ENCODE results near the gene FNIP2. TPM values are rescaled to one million over a fixed set of nuclear protein-coding genes. Genes with fewer than 3 reads are reported as not detected.

The FNIP2 gene
- total RNA-seq, 1 donor from 2014 or later: 44.0 TPM

- Histone ChIP-seq H3K36me3 (no peaks in the 10 kb centered on the region), H3K27me3 (ENCODE audit: low read depth) (no peaks in the 10 kb centered on the region), H3K4me1 (no peaks in the 10 kb centered on the region), H3K27ac (replicated peaks) (no peak overlapping the region), H3K9me3 (replicated peaks) (peaks cover 7% of the 10 kb centered on the region), H3K4me3 (no peak overlapping the region)
- TF ChIP-seq, protein P1, sequence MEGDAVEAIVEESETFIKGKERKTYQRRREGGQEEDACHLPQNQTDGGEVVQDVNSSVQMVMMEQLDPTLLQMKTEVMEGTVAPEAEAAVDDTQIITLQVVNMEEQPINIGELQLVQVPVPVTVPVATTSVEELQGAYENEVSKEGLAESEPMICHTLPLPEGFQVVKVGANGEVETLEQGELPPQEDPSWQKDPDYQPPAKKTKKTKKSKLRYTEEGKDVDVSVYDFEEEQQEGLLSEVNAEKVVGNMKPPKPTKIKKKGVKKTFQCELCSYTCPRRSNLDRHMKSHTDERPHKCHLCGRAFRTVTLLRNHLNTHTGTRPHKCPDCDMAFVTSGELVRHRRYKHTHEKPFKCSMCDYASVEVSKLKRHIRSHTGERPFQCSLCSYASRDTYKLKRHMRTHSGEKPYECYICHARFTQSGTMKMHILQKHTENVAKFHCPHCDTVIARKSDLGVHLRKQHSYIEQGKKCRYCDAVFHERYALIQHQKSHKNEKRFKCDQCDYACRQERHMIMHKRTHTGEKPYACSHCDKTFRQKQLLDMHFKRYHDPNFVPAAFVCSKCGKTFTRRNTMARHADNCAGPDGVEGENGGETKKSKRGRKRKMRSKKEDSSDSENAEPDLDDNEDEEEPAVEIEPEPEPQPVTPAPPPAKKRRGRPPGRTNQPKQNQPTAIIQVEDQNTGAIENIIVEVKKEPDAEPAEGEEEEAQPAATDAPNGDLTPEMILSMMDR (IDR thresholded peaks at IDR 0.05; ENCODE audit: borderline replicate concordance): no peak
- intact Hi-C loops (cut with micrococcal nuclease): no loop called here
- no peak for DNase-seq
Observed at GRCh38 chr4:158929939-158930638, 161.3 kb downstream of the FNIP2 start.

GRCh38 chr4:158930639-158930972 lies 161.8 kb downstream of the FNIP2 start:
- H3K27me3 ChIP-seq (ENCODE audit: low read depth): no peaks in the 10 kb centered on the region
- intact Hi-C loops (cut with micrococcal nuclease): no loop called here
- H3K36me3 ChIP-seq: no peaks in the 10 kb centered on the region
- peaks cover 7% of the 10 kb centered on the region for H3K9me3 ChIP-seq (replicated peaks)
- no peak overlapping the region for H3K4me3 ChIP-seq
- H3K4me1 ChIP-seq: no peaks in the 10 kb centered on the region
- TF ChIP-seq, protein P1 (IDR thresholded peaks at IDR 0.05; ENCODE audit: borderline replicate concordance): no peak
- DNase-seq: no peak
- no peak overlapping the region for H3K27ac ChIP-seq (replicated peaks)

DNA sequence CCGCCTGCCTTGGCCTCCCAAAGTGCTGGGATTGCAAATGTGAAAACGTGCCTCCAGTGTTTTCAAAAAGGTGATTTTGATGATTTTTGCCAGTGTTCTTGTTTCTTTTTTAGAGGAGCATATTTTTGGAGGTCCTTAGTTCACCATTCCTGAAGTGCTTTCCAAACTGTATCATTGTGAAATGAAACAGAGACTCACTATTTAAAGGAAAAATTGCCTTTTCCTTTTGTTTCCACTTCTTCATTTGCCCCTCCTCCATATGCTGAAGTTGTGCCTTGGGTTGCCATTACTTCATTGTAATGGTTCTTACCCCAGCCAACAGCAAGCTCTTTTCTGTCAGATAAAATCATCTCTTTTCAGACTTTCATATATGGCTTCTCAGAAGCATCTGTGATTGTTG lies 164.4 kb downstream of the FNIP2 start:
- Histone ChIP-seq H3K4me3 (no peak overlapping the region), H3K9me3 (replicated peaks) (peaks cover 7% of the 10 kb centered on the region), H3K4me1 (no peaks in the 10 kb centered on the region), H3K36me3 (no peaks in the 10 kb centered on the region), H3K27ac (replicated peaks) (no peak overlapping the region), H3K27me3 (ENCODE audit: low read depth) (no peaks in the 10 kb centered on the region)
- intact Hi-C loops (cut with micrococcal nuclease): no loop called here
- DNase-seq: no peak
- TF ChIP-seq, protein P1 (IDR thresholded peaks at IDR 0.05; ENCODE audit: borderline replicate concordance): no peak

DNA sequence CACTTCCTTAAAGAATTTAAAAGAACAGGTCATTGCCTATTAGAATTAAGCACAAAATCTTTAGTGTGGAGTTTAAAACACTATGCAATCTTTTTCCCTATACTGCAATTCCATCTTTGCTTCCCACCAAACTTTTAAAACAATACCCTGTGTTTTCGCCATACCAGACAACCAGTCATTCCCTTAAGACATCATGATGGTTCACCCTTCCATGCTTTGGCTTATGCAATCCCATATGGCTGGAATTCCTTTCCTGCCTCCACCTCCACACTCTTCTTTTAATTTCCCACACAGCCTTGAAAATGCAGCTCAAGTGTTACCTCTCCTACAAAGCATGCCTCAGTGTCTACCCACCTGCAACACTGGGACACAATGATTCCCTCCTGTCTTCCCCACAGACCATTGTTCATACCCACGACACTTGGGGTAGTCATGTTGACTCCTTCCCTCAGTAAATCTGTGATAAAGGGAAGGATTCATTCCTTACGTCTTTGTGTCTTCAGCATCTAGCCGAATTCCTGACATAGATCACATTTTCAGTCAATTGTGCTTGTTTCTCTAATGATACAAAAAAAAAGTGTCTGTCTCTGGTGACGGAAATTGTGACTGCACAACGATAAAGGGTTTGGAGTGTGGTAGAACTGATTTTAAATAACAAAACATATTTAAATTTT lies 166.3 kb downstream of the FNIP2 start:
- no peaks in the 10 kb centered on the region for H3K9me3 ChIP-seq (replicated peaks)
- intact Hi-C loops (cut with micrococcal nuclease): no loop called here
- TF ChIP-seq, protein P1 (IDR thresholded peaks at IDR 0.05; ENCODE audit: borderline replicate concordance): no peak
- H3K4me3 ChIP-seq: no peak overlapping the region
- H3K36me3 ChIP-seq: no peaks in the 10 kb centered on the region
- H3K4me1 ChIP-seq: no peaks in the 10 kb centered on the region
- DNase-seq: no peak
- no peaks in the 10 kb centered on the region for H3K27me3 ChIP-seq (ENCODE audit: low read depth)
- no peak overlapping the region for H3K27ac ChIP-seq (replicated peaks)

DNA sequence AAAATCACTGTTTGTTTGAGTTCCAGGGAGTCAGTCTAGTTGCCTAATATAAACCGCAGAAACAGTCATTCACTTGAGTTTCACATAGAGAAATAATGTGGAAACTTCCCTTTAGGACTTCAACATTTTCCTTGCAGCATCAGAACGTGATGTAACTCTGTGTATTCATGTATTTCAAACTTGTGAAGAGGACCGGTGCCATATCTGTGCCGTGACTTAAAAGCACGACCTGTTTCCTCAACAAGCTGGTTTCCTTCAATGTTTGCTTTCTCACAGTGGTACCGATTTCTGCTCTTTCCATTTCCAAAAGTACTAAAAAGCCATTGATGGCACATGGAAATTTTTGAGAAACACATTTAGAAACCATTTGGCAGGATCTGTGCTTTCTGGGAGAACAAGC lies 167.4 kb downstream of the FNIP2 start:
- Histone ChIP-seq H3K27me3 (ENCODE audit: low read depth) (no peaks in the 10 kb centered on the region), H3K9me3 (replicated peaks) (no peaks in the 10 kb centered on the region), H3K4me1 (no peaks in the 10 kb centered on the region), H3K4me3 (no peak overlapping the region), H3K36me3 (no peaks in the 10 kb centered on the region), H3K27ac (replicated peaks) (no peak overlapping the region)
- TF ChIP-seq, protein P1 (IDR thresholded peaks at IDR 0.05; ENCODE audit: borderline replicate concordance): no peak
- no peak for DNase-seq
- intact Hi-C loops (cut with micrococcal nuclease): no loop called here

All from left ventricle myocardium inferior (tissue), 1 donor.